HG03520 (cell line): ENCODE measurements around the gene MRS2.

ENCODE experiments used
- ATAC-seq: cut with Tn5 transposase; IDR thresholded peaks from one replicate; pipeline ENCODE4 v1.9.1; 2021; ENCODE audit warnings: mild to moderate bottlenecking, moderate library complexity; ENCODE audit not compliant: unreplicated experiment

The MRS2 gene

GRCh38 chr6:24469811-24470210 is 67.1 kb downstream of the MRS2 start:
- ATAC-seq, result no peak

GRCh38 chr6:24472181-24472580 is 69.4 kb downstream of the MRS2 start:
- ATAC-seq, result no peak
